Measurements from ENCODE around the gene PHPT1.

PHPT1 gene

GRCh38 chr9:136823136-136824046 is 25.8 kb upstream of the PHPT1 start:
- TF ChIP-seq CTCF (IDR thresholded peaks at IDR 0.05; ENCODE audit: low read depth, low read length, missing control alignments) = no peak
- DNase-seq (ENCODE audit: low read depth) = no peak
- no peak overlapping the region for H3K4me3 ChIP-seq (ENCODE audit: low read depth, low read length)
- in situ Hi-C loops (cut with HindIII; ENCODE audit: low sequenced_read_pairs) = no loop called here

GRCh38 chr9:136824496-136825225 is 24.5 kb upstream of the PHPT1 start:
- DNase-seq (ENCODE audit: low read depth) = no peak
- no peak overlapping the region for H3K4me3 ChIP-seq (ENCODE audit: low read depth, low read length)
- in situ Hi-C loops (cut with HindIII; ENCODE audit: low sequenced_read_pairs) = no loop called here
- no peak for TF ChIP-seq CTCF (IDR thresholded peaks at IDR 0.05; ENCODE audit: low read depth, low read length, missing control alignments)

GRCh38 chr9:136825295-136826187 is 23.7 kb upstream of the PHPT1 start:
- no peak for TF ChIP-seq CTCF (IDR thresholded peaks at IDR 0.05; ENCODE audit: low read depth, low read length, missing control alignments)
- no peak overlapping the region for H3K4me3 ChIP-seq (ENCODE audit: low read depth, low read length)
- no peak for DNase-seq (ENCODE audit: low read depth)
- in situ Hi-C loops (cut with HindIII; ENCODE audit: low sequenced_read_pairs) = no loop called here

GRCh38 chr9:136826188-136826541 is 23.0 kb upstream of the PHPT1 start:
- no peak for TF ChIP-seq CTCF (IDR thresholded peaks at IDR 0.05; ENCODE audit: low read depth, low read length, missing control alignments)
- H3K4me3 ChIP-seq (ENCODE audit: low read depth, low read length) = no peak overlapping the region
- in situ Hi-C loops (cut with HindIII; ENCODE audit: low sequenced_read_pairs) = no loop called here
- DNase-seq (ENCODE audit: low read depth) = no peak

- no peak for TF ChIP-seq CTCF (IDR thresholded peaks at IDR 0.05; ENCODE audit: low read depth, low read length, missing control alignments)
- no peak overlapping the region for H3K4me3 ChIP-seq (ENCODE audit: low read depth, low read length)
- in situ Hi-C loops (cut with HindIII; ENCODE audit: low sequenced_read_pairs) = no loop called here
- no peak for DNase-seq (ENCODE audit: low read depth)
Observed at GRCh38 chr9:136826703-136827582, 22.3 kb upstream of the PHPT1 start.
